Mesenteric fat pad (tissue), 1 donor: ENCODE data around the gene CLEC4F. TPM values are rescaled to one million over a fixed set of nuclear protein-coding genes. Genes with fewer than 3 reads are reported as not detected.

Source experiments
- DNase-seq: peaks from one replicate; pipeline ENCODE4 v3.0.0-alpha.2; 2020; ENCODE audit warnings: low spot score
- long read RNA-seq: library from polyadenylated mRNA; unstranded; transcript quantifications from one replicate; pipeline ENCODE4 v2.0.0, GENCODE V29; 2020
- total RNA-seq: library from RNA; stranded (reverse); fragmentation: NEBNext Ultra II Directional; extraction: Animal tissue kit (Norgen Biotek cat#: 25700); gene quantifications from one replicate; pipeline ENCODE4 v1.2.1, GENCODE V29; 2021
- donor health status: DM: yes; HTN: yes; CAD: no.

The CLEC4F gene
- total RNA-seq = 0.48 TPM
- long read RNA-seq = 0 reads

GRCh38 chr2:70820499-70820898 lies at the start of gene CLEC4F:
CLEC4F (minus strand) TSS chr2:70820599; CDS start chr2:70820523, 76 bp downstream.
- no peak for DNase-seq

- no peak for DNase-seq
These were observed 48.6 kb upstream of the CLEC4F start for GRCh38 chr2:70868970-70869369.

GRCh38 chr2:70861777-70862625 lies 41.6 kb upstream of the CLEC4F start:
- no peak for DNase-seq

GRCh38 chr2:70855667-70856066 lies 35.3 kb upstream of the CLEC4F start:
- no peak for DNase-seq

GRCh38 chr2:70854411-70854810 lies 34.0 kb upstream of the CLEC4F start:
- DNase-seq = no peak

- DNase-seq = no peak
These were observed 32.4 kb upstream of the CLEC4F start for GRCh38 chr2:70852824-70853223.

- no peak for DNase-seq
These were observed 31.3 kb upstream of the CLEC4F start for GRCh38 chr2:70851704-70852103.

GRCh38 chr2:70850925-70851324 lies 30.5 kb upstream of the CLEC4F start:
- no peak for DNase-seq

- DNase-seq = no peak
These were observed 22.0 kb upstream of the CLEC4F start for GRCh38 chr2:70842401-70842800.

- DNase-seq = no peak
These were observed 17.9 kb upstream of the CLEC4F start for GRCh38 chr2:70837980-70838925.

- DNase-seq = no peak
These were observed 15.2 kb upstream of the CLEC4F start, which contains the start of gene CD207 for GRCh38 chr2:70835643-70836042. CD207 (minus strand) TSS chr2:70835816; CDS start chr2:70835776, 40 bp downstream.

GRCh38 chr2:70834881-70835280 lies 14.5 kb upstream of the CLEC4F start:
- no peak for DNase-seq

GRCh38 chr2:70834106-70834505 lies 13.7 kb upstream of the CLEC4F start:
- DNase-seq = no peak

- no peak for DNase-seq
These were observed 12.8 kb upstream of the CLEC4F start for GRCh38 chr2:70833246-70833645.

GRCh38 chr2:70832386-70832785 lies 12.0 kb upstream of the CLEC4F start:
- no peak for DNase-seq

GRCh38 chr2:70831861-70832260 lies 11.5 kb upstream of the CLEC4F start:
- DNase-seq = no peak

GRCh38 chr2:70830366-70830765 lies 10.0 kb upstream of the CLEC4F start:
- no peak for DNase-seq

GRCh38 chr2:70829916-70830315 lies 9.5 kb upstream of the CLEC4F start:
- DNase-seq = no peak

GRCh38 chr2:70828914-70829824 lies 8.8 kb upstream of the CLEC4F start:
- no peak for DNase-seq

- DNase-seq = no peak
These were observed 7.7 kb upstream of the CLEC4F start for GRCh38 chr2:70828115-70828514.

GRCh38 chr2:70827388-70827787 lies 7.0 kb upstream of the CLEC4F start:
- DNase-seq = no peak
